ENCODE data around the gene C11orf21.

Gene C11orf21

DNA sequence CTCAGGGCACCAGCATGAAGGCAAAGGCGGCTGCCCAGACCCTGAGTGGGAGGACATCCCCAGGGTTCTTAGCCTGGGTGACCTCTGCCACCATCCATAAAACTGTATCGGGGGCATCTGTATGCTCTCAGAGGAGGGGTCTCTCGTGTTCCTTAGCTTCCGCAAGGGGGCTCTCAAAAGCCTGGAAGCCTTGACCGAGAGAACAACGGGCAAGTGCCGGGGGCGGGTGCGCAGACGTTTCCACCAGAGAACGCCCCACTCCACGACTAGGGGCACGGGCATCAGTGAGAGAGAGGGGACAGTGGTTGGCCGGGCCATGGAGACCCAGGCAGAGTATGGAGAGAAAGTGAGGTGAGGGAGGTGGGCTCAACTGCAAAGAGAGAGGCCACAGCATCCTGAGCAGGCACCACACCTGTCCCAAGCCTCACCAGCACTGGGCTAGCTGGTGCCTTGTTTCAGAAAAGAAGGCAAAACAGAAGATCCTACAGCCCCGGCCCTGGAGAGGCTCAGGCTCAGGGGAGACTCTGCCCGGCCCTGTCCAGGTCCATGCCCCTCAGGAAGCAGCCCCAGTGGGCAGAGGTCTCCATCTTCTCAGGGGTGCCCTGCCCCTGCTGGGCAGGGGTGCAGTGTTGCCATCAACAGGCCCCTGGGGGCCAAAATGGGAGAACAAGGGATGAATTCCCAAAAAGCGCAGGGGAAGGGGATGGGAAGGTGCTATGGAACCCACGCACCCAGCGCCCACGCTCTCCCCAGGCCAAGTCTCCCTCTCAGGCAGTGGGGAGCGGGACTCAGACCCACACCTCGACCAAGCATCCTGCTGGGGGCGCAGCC is 6.0 kb upstream of the C11orf21 start:
- DNase-seq, result no peak

- no peak for DNase-seq
These were observed 5.3 kb upstream of the C11orf21 start for GRCh38 chr11:2306877-2307500.

GRCh38 chr11:2306452-2306823 is 4.7 kb upstream of the C11orf21 start:
- DNase-seq, result no peak

GRCh38 chr11:2305788-2306451 is 4.2 kb upstream of the C11orf21 start:
- DNase-seq, result no peak

DNA sequence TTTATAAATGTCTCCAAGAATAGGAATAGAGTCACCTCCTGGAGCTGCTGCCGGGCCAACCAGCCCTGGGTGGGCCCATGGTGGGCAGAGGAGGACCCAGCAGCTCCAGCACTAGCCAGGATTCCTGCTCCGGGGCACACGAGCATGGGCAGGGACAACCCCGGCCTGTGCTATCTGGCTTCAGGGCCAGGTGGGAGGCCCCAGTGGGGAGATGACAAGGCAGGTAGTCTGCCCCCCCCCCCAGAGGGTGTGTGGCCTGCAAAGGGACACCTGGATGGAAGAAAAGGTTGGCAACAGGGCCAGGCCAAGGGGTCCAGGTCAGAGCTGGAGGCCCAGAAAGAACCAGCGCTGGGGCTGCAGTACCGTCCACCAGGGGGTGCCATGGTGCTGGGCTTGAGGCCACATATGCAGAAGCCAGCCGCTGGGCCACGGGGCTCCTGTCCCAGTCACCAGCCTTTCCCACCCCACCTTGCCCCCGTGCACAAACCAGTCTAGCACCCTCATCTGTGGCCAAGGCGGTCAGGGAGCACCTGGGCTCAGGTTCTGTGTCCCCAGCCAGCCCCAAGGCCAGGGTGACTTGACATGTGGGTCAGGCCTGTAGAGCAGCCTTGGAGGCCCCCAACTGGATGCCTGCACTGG is 3.5 kb upstream of the C11orf21 start:
- DNase-seq, result no peak

GRCh38 chr11:2304506-2305139 is 2.9 kb upstream of the C11orf21 start:
- DNase-seq, result no peak

DNA sequence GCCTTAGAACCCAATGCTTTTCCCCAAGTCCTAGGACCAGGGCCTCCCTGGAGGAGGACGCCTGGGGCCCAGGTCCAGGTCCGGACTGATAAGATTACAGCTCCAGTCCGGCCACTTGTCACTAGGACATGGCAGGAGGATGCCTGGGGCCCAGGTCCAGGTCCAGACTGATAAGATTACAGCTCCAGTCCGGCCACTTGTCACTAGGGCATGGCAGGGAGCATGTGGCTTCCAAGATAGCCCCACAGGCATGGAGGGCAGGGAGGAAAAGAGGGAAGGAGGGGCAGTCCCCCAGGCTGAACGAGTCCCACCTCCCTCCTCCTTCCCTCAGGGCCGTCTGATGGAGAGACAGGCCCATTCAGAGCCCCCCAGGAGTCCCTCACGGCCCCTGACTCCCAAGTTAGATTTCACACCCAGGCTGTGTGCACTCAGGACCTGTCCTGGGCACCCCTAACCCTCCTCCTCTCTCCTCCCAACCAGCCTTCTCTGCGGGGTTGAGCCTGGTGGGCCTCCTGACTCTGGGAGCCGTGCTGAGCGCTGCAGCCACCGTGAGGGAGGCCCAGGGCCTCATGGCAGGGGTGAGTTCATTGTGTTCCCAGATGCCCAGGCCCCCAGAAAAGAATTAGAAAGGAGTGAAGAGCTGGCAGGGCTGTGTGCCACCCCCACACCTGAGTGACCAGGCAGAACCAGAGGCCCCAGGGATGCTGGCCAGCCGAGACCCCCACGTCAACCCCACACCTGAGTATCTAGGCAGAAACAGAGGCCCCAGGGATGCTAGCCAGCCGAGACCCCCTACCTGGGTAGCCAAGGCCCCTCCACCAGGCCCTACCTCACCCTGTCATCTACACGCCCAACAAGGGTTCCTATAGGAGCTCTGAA is 2.1 kb upstream of the C11orf21 start:
- no peak for DNase-seq

- DNase-seq, result no peak
These were observed 1.3 kb upstream of the C11orf21 start for GRCh38 chr11:2302896-2303626.

DNA sequence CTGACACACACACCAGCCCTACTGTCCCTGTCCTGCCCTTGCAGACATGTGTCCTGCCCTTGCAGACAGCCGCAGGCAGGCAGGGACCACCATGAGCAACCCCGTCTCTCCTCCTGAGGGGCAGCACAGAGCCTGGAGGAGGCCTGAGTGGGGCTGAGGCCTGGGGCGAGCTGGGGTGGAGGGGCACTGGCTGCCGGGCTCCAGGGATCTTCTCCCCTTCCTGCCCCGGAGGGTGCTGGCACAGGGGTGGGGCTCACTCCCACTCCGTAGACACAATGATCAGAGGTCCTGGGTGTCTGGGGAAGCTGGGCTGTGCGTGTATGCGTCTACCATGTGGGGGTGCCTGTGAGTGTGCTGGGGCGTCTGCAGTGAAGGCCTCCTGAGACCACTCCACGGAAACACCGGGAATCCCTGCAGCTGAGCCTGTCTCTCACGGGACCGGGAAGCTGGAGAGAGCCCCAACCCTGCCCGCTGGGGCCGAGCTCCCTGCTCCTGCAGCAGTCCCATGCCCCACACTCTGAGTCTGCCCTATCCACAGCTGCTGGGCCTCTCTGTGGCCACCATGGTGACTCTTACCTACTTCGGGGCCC is 683 bp upstream of the C11orf21 start:
- DNase-seq, result no peak

DNA sequence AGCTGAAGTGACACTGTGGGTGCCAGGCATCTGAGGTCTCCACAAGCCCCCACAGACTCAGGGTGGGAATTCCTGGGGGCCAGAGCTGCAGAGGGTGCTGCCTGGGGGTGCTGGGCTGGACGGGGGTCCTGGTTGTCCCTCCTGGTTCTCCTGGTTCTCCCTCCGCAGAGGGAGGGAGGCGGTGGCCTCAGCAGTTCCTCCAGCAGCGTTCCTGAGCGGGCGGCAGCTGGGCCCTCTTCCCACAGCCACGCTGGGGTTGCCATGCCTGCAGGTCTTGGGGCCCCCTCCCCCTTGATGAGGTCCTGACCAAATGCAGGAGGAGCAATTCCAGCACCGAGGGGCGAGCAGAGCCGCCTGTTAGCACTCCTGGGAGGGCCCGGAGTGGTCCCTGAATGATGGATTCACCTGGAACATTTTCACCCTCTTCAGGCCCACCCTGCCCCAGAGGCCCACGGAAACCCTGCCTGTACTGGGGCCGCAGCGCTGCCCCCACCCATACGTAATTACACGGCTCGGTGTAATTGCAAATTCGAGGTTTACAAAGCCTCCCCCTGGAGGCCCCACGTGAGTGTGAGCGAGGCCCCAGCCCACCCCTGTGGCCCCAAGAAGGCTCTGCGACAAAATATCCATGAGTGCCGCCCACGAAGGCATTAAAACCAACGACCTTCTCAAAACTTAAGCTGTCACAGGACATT is 635 bp downstream of the C11orf21 start:
- DNase-seq, result no peak

DNA sequence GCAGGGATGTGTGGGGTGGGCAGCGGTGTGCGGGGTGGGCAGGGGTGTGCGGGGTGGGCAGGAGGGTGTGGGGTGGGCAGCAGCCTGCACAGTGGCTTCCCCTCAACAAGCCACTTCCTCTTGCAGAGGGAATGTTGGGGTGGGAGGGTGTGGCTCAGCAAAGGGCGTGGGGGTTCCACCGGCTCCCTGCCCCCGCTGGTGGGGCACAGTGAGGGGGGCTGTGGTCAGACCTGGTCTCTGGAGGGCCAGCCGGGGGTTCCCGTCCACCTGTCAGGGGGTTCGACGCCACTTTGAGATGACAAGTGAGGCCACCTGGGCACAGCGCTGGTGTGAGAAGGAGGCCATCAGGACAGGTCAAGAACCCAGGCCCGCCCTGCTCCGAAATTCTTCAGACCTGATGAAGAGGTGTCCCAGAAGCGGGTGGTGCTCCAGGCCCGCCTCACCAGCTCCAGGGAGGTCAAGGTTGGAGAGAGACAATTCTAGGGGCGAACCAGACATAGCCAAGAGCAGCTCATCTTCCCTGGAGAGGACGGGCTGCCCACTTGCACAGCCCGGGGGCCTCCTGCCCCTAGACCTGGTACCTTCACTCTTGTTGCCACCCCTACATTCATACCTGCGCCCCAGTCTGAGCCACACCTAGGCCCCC is 1.3 kb downstream of the C11orf21 start:
- no peak for DNase-seq

DNA sequence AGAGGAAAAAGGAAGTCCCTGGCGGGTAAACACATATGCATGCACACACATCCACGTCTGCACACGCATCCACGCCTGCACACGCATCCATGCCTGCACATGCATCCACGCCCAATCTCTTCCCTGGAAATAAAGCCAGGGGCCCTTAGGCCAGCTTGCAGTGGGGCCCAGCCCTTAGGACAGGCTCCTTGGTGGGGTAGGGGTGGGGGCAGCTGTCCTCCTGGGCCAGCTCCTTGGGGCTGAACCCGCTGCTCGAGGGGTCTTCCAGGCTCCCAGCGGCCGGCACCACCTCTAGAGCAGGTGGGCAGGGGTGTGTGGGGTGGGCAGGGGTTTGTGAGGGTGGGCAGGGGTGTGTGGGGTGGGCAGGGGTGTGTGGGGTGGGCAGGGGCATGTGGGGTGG is 1.9 kb downstream of the C11orf21 start:
- no peak for DNase-seq

GRCh38 chr11:2298795-2299761 is 2.6 kb downstream of the C11orf21 start:
- DNase-seq, result no peak

DNA sequence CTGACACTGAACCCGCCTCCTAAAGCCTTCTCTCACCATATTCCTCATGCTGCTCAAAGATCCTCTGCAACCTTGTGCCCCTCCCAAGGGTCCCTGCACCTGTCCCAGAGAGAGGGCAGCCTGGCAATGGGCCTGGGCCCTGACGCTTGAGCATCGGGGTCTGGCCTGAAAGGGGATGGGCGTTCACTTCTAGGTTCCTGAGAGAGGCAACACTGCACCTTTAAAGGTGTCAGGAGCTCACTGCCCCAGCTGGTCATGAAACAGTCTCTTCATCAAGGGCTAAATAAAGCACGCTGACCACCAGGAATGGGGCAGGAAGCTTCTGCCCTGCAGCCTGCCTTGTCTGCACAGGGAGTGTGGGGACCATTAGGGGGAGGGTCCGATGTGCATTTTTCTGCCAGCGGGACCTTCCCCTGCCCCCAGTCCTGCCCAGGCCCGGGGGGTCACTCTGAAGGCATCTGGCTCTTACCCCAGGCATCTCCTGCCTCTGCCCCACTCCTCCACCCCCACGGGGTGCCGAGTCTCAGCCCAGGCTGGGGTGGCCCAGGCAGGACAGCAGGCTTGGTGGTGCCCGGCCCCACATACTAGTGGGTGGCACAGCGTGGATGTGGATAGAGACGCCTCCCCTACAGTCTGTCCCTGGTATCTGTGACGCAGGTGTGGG is 3.5 kb downstream of the C11orf21 start:
- no peak for DNase-seq

- no peak for DNase-seq
These were observed 4.1 kb downstream of the C11orf21 start for GRCh38 chr11:2297623-2298030.

DNA sequence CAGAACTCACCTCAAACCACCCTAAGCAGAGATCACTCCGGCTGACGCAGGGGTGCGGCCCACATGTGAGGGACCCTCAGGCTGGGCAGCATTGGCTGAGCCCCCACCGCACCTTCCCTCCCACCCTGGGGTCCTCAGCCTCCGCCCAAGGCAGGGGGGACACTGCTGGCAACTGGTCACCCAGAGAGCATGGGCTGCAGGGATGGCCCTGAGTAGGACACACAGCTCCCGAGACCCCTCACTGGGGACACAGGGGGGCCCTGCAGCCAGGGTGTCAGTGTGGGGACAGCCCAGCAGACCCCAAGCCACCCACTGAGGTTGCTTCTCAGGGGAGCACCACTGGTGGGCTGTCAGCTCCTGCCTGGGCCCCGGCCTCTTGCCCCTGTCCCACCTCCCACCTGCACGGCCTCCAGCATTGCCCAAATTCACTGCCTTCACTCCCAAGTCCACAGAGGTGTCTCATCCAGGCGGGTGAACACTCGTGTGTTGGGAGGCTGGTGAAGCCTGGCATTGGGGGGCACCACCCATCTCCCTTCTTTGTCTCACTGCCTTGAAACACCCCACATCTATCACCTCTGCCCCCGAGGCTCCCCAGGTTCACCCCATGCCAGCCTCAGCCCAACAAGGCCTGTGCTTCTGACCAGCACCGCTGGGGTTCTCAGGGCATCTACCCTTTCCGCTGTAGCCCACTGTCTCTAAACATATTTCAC is 4.7 kb downstream of the C11orf21 start:
- no peak for DNase-seq
